NCI-H1417 (cell line): ENCODE data around the gene SULT1C3.

Experiments
- DNase-seq, 3 experiments: peaks; one replicate each; lab custom pipeline; 2025; lab: John Stamatoyannopoulos, UW

SULT1C3 gene

DNA sequence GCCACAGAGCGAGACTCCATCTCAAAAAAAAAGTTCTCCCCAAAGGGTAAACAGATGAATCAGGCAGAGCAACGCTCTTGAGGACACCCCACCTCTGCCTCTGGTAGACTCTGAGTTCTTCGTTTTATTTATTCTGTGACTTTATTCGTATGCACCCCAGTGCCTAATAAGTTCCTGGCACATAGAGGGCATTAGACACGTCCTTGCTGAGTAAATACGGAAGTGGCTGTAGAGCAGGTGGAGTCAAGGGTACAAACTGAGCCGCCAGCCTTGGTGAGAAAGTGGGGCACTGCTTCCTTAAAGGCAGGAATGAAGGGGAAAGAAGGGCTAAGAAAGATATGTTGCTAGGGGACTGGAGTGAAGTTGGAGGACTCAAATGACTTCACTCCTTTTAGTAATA, 61.8 kb downstream of the SULT1C3 start:
- no peak for DNase-seq

- DNase-seq, result no peak
These were observed 65.2 kb downstream of the SULT1C3 start for GRCh38 chr2:108304975-108305374.

DNA sequence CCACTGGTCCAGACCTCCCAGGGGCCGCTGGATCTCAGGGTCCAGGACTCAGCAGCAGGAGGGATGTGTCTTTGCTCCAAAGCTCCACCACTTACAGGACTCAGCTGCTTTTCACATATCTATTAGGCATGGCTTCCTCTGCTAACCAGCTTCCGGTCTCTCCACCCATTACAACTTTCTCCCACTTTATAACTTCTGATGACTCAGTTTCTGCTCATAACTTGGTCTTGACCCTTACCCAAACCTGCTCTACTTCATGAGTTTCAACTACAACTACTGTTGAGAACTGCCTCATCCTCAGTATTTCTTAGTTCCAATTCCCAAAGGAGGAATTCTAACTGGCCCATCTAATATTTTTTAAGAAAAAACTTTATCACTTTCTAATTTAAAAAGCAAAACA, 66.1 kb downstream of the SULT1C3 start:
- DNase-seq, result no peak

DNA sequence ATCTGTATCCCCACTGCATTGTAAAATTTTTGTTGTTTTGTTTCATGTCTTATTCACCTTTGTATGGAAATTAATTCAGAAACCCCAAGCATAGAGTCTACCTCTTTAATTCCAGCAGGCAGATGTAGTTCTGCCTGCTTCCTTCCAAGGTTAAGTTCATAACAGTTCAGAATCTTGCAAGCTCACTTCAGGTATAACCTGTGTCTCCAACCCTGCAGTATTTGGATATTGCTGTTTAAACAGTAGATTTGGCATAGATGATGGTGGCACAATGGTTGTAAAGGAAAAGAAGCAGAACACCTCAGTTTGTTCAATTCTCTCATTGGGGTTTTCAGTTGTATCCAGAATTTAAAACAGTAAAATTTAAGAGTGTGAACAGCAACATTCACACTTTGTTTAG, 70.1 kb downstream of the SULT1C3 start:
- no peak for DNase-seq
